Effector memory CD8-positive, alpha-beta T cell (primary cell): ENCODE measurements around the gene ATP8A1.

Experiments used
- ATAC-seq: fragments of 150-1000 bp; cut with Tn5 transposase; replicated peaks from 2 replicates; pipeline ENCODE4 v1.10.0; 2021; ENCODE audit warnings: mild to moderate bottlenecking, moderate library complexity
- DNase-seq, 3 experiments: peaks; one replicate each; pipeline ENCODE4 v3.0.0; 2021
- H3K27ac Mint-ChIP-seq, 2 donors: one replicate each; pipeline ENCODE4 v1.8.0; 2022; ENCODE audit warnings: mild to moderate bottlenecking in 2 of 2, mixed read lengths in 2 of 2, moderate library complexity in 2 of 2
- H3K27me3 Mint-ChIP-seq, 2 donors: one replicate each; pipeline ENCODE4 v1.8.0; 2022; ENCODE audit warnings: mixed read lengths in 2 of 2
- H3K36me3 Mint-ChIP-seq: one replicate; pipeline ENCODE4 v1.8.0; 2022; ENCODE audit warnings: mild to moderate bottlenecking, moderate library complexity, mixed read lengths; ENCODE audit not compliant: insufficient read depth
- H3K4me1 Mint-ChIP-seq, 2 donors: one replicate each; pipeline ENCODE4 v1.8.0; 2022; ENCODE audit warnings: low read depth in 2 of 2, mixed read lengths in 2 of 2
- H3K4me3 Mint-ChIP-seq, 2 donors: one replicate each; pipeline ENCODE4 v1.8.0; 2022; ENCODE audit warnings: mild to moderate bottlenecking in 2 of 2, mixed read lengths in 2 of 2, moderate library complexity in 2 of 2
- H3K9me3 Mint-ChIP-seq, 2 donors: one replicate each; pipeline ENCODE4 v1.8.0; 2022; ENCODE audit warnings: mixed read lengths in 2 of 2

ATP8A1 gene

DNA sequence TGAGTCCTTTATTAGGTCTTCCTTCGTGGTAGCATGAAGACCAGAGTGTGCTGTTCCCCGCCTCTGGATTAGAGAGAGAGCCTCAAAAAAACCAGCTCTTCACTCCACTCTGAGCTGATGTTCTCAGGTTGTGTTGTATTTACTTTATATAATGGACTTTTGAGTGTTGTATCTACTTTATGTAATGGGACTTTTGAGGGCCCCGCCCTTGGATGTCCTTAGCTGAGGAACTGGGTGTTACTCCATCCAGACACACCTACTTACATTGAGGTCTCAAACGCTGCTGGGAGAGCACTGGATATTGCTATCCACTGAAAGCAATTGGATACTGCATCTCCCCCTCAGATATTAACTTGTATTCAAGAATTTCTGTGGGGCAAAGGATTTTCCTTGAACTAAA is 28.2 kb downstream of the ATP8A1 start:
- no peaks in the 10 kb centered on the region for H3K27me3 Mint-ChIP-seq
- H3K27ac Mint-ChIP-seq, result peak overlapping the region; percentile 79 to 81
- H3K4me3 Mint-ChIP-seq, result peak overlapping the region; percentile 46 to 62
- DNase-seq (no peak), ATAC-seq (no peak)
- H3K36me3 Mint-ChIP-seq, result peaks cover 17% of the 10 kb centered on the region
- H3K9me3 Mint-ChIP-seq, result peaks cover 0 to 5% of the 10 kb centered on the region in 2 donors
- peaks cover 47 to 64% of the 10 kb centered on the region in 2 donors for H3K4me1 Mint-ChIP-seq

GRCh38 chr4:42627885-42628646 is 28.8 kb downstream of the ATP8A1 start:
- peak; percentile 82 for ATAC-seq
- Mint-ChIP-seq H3K4me1 (peaks cover 40 to 58% of the 10 kb centered on the region in 2 donors), H3K4me3 (peak overlapping the region; percentile 46 to 62), H3K36me3 (peaks cover 23% of the 10 kb centered on the region), H3K27me3 (no peaks in the 10 kb centered on the region), H3K9me3 (peaks cover 0 to 5% of the 10 kb centered on the region in 2 donors), H3K27ac (peak overlapping the region; percentile 79 to 81)
- peak; percentile 34 to 60 (median 43) for DNase-seq

- ATAC-seq (no peak), DNase-seq (no peak)
- peaks cover 33 to 55% of the 10 kb centered on the region in 2 donors for H3K4me1 Mint-ChIP-seq
- peak overlapping the region; percentile 79 to 81 for H3K27ac Mint-ChIP-seq
- H3K27me3 Mint-ChIP-seq, result no peaks in the 10 kb centered on the region
- peaks cover 37% of the 10 kb centered on the region for H3K36me3 Mint-ChIP-seq
- peaks cover 0 to 3% of the 10 kb centered on the region in 2 donors for H3K9me3 Mint-ChIP-seq
- H3K4me3 Mint-ChIP-seq, result peak overlapping the region in 1 of 2 donors; percentile 46
These were observed 30.2 kb downstream of the ATP8A1 start for GRCh38 chr4:42626629-42627146.

DNA sequence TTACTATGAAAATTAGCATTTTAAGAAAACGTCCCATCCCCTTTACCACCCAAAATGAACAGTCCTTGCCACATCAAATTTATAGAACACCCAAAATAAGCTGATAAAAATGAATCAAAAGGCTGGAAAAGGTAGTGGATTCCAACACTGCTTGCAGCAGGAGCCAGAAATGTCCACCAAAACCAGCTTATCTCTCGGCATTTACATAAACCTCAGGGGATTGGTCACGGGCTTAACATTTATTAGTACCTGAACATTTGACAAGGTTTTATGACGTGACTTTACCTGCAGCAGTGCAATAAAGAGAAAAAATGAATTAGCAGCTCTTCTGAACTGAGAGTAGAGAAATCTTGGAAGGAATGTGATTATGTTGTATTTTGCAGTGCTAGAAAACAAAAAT is 31.6 kb downstream of the ATP8A1 start:
- ATAC-seq (no peak), DNase-seq (no peak)
- Mint-ChIP-seq H3K27me3 (no peaks in the 10 kb centered on the region), H3K36me3 (peaks cover 37% of the 10 kb centered on the region), H3K4me1 (peaks cover 28 to 50% of the 10 kb centered on the region in 2 donors), H3K9me3 (no peaks in the 10 kb centered on the region), H3K4me3 (no peak overlapping the region), H3K27ac (peak overlapping the region in 1 of 2 donors; percentile 11)

DNA sequence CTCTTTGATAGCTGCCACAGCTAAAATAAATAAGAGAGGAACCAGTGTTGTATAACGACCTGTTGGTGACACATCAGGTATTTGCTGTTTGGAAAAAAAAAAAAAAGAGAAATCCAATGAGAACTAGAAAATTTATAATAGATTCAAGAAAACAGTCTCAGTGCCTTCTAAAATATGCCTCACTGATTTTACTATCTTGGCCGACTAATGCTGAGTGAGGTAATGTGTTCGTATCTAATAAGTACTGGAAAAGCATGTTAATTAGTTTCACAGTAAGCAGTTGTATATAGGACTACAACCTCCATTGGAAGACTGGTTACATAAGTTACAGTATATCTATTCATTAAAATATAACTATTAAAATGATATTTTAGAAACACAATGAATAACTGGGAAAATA is 32.4 kb downstream of the ATP8A1 start:
- no peak overlapping the region for H3K4me3 Mint-ChIP-seq
- H3K4me1 Mint-ChIP-seq, result peaks cover 27 to 47% of the 10 kb centered on the region in 2 donors
- ATAC-seq, result no peak
- no peaks in the 10 kb centered on the region for H3K27me3 Mint-ChIP-seq
- DNase-seq, result no peak
- H3K36me3 Mint-ChIP-seq, result peaks cover 37% of the 10 kb centered on the region
- H3K9me3 Mint-ChIP-seq, result no peaks in the 10 kb centered on the region
- no peak overlapping the region for H3K27ac Mint-ChIP-seq

GRCh38 chr4:42618023-42618422 is 38.9 kb downstream of the ATP8A1 start:
- peaks cover 25% of the 10 kb centered on the region for H3K36me3 Mint-ChIP-seq
- ATAC-seq (no peak), DNase-seq (no peak)
- H3K9me3 Mint-ChIP-seq, result no peaks in the 10 kb centered on the region
- H3K27ac Mint-ChIP-seq, result peak overlapping the region in 1 of 2 donors; percentile 0
- H3K4me3 Mint-ChIP-seq, result no peak overlapping the region
- H3K27me3 Mint-ChIP-seq, result no peaks in the 10 kb centered on the region
- peaks cover 8 to 34% of the 10 kb centered on the region in 2 donors for H3K4me1 Mint-ChIP-seq

- Mint-ChIP-seq H3K4me1 (peaks cover 8 to 29% of the 10 kb centered on the region in 2 donors), H3K9me3 (no peaks in the 10 kb centered on the region), H3K27ac (no peak overlapping the region), H3K36me3 (peaks cover 15% of the 10 kb centered on the region), H3K4me3 (no peak overlapping the region), H3K27me3 (no peaks in the 10 kb centered on the region)
- ATAC-seq (no peak), DNase-seq (no peak)
These were observed 39.9 kb downstream of the ATP8A1 start for GRCh38 chr4:42617030-42617429.

DNA sequence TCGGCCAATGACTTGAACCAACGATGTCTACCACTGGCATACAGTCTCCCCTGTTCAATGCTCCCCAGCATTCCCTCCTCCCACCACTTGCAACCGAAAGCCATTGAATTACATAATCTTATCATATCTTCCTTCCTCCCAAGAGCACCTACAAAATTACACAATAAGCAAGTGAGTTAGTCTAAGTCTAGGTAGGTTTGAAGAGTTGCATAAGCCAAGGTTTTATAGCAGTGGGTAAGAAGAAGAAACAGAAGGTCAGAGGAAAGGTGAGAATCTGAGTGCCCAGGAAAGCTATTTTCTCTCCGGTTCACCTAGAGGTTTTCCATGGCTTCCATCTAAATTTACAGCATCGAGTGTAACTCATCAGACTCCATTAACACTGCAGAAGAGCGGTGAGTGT is 40.3 kb downstream of the ATP8A1 start:
- peaks cover 12% of the 10 kb centered on the region for H3K36me3 Mint-ChIP-seq
- no peaks in the 10 kb centered on the region for H3K9me3 Mint-ChIP-seq
- H3K27me3 Mint-ChIP-seq, result no peaks in the 10 kb centered on the region
- no peak overlapping the region for H3K4me3 Mint-ChIP-seq
- peaks cover 8 to 27% of the 10 kb centered on the region in 2 donors for H3K4me1 Mint-ChIP-seq
- DNase-seq (no peak), ATAC-seq (no peak)
- no peak overlapping the region for H3K27ac Mint-ChIP-seq

DNA sequence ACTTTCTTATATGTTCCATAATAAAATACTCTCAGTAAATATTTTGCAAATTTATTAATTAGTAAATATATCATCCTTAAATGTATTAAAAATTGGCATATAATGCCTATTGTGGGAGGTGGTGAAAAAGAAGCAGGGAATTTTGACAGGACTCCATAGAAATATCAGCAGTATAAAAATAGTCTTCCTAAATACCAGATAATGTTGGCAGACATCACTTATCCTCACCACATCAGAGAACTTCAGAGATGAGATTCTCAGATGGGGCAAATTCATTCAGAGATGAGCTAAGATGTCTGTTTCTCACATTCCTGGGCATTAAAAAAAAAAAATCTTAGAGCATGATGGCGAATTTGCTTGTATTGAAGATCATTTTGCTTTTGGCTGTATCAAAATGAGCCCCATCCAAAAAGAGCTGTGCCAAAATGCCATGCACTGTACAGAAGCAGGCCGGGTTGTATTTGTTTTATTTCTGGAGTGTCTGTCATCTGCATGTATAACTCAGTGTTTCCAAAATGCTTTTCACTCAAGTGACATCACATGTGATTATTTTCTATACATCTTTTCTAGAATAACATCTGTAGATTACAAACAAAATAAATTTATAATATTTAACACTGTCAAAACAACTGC is 41.7 kb downstream of the ATP8A1 start:
- no peak overlapping the region for H3K4me3 Mint-ChIP-seq
- peaks cover 10 to 31% of the 10 kb centered on the region in 2 donors for H3K4me1 Mint-ChIP-seq
- H3K36me3 Mint-ChIP-seq, result peaks cover 20% of the 10 kb centered on the region
- no peak overlapping the region for H3K27ac Mint-ChIP-seq
- no peak for DNase-seq
- H3K9me3 Mint-ChIP-seq, result no peaks in the 10 kb centered on the region
- ATAC-seq, result no peak
- H3K27me3 Mint-ChIP-seq, result no peaks in the 10 kb centered on the region

DNA sequence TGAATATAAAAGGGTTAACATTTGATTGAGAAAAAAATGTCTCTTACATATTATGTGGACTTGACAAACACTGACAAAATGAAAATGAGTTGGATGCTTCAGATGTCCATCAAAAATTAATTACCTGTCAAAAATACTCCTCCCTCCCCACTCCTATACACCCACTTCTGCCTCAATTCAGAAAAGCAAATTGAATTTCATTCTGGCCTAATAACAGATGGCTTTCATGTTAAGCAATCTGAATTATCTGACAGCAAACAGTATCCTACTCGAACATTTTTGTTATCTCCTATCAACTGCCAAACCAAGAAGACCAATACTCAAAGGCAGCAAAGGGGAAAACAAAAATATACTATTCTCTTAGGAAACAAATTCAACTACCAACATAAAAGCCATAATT is 44.0 kb downstream of the ATP8A1 start:
- no peak for ATAC-seq
- peak overlapping the region in 1 of 2 donors; percentile 67 for H3K27ac Mint-ChIP-seq
- H3K4me1 Mint-ChIP-seq, result peaks cover 10 to 31% of the 10 kb centered on the region in 2 donors
- no peak for DNase-seq
- H3K27me3 Mint-ChIP-seq, result no peaks in the 10 kb centered on the region
- peaks cover 25% of the 10 kb centered on the region for H3K36me3 Mint-ChIP-seq
- H3K9me3 Mint-ChIP-seq, result no peaks in the 10 kb centered on the region
- no peak overlapping the region for H3K4me3 Mint-ChIP-seq

- Mint-ChIP-seq H3K9me3 (no peaks in the 10 kb centered on the region), H3K4me1 (peaks cover 10 to 29% of the 10 kb centered on the region in 2 donors), H3K27me3 (no peaks in the 10 kb centered on the region), H3K27ac (no peak overlapping the region), H3K4me3 (no peak overlapping the region), H3K36me3 (peaks cover 21% of the 10 kb centered on the region)
- DNase-seq (no peak), ATAC-seq (no peak)
These were observed 46.0 kb downstream of the ATP8A1 start for GRCh38 chr4:42610941-42611340.

- ATAC-seq (no peak), DNase-seq (no peak)
- Mint-ChIP-seq H3K4me3 (no peak overlapping the region), H3K9me3 (no peaks in the 10 kb centered on the region), H3K27ac (peak overlapping the region in 1 of 2 donors; percentile 7), H3K27me3 (no peaks in the 10 kb centered on the region), H3K36me3 (peaks cover 13% of the 10 kb centered on the region), H3K4me1 (peaks cover 10 to 36% of the 10 kb centered on the region in 2 donors)
These were observed 47.9 kb downstream of the ATP8A1 start for GRCh38 chr4:42609051-42609450.

- H3K4me3 Mint-ChIP-seq, result no peak overlapping the region
- H3K36me3 Mint-ChIP-seq, result peaks cover 13% of the 10 kb centered on the region
- H3K27me3 Mint-ChIP-seq, result no peaks in the 10 kb centered on the region
- H3K9me3 Mint-ChIP-seq, result no peaks in the 10 kb centered on the region
- H3K27ac Mint-ChIP-seq, result no peak overlapping the region
- no peak for DNase-seq
- ATAC-seq, result no peak
- H3K4me1 Mint-ChIP-seq, result peaks cover 12 to 39% of the 10 kb centered on the region in 2 donors
These were observed 48.4 kb downstream of the ATP8A1 start for GRCh38 chr4:42608551-42608950.
